IgD-negative memory B cell (primary cell): Measurements from ENCODE around the gene PARP6. TPM values are rescaled to one million over a fixed set of nuclear protein-coding genes. Genes with fewer than 3 reads are reported as not detected.

ENCODE experiments used
- H3K27ac Mint-ChIP-seq, 3 donors: one replicate each; pipeline ENCODE4 v1.8.0; 2020 to 2022; ENCODE audit warnings: mild to moderate bottlenecking in 3 of 3, mixed read lengths in 3 of 3, moderate library complexity in 1 of 3
- H3K27me3 Mint-ChIP-seq: one replicate; pipeline ENCODE4 v1.8.0; 2021; ENCODE audit warnings: mixed read lengths
- H3K36me3 Mint-ChIP-seq: one replicate; pipeline ENCODE4 v1.8.0; 2020; ENCODE audit warnings: mild to moderate bottlenecking, mixed read lengths
- H3K4me1 Mint-ChIP-seq, 3 donors: one replicate each; pipeline ENCODE4 v1.8.0; 2020 to 2022; ENCODE audit warnings: mixed read lengths in 3 of 3, mild to moderate bottlenecking in 1 of 3
- H3K4me3 Mint-ChIP-seq, 4 donors: one replicate each; pipeline ENCODE4 v1.8.0; 2020 to 2022; ENCODE audit warnings: mild to moderate bottlenecking in 4 of 4, mixed read lengths in 4 of 4, moderate library complexity in 3 of 4
- H3K9me3 Mint-ChIP-seq, 3 donors: one replicate each; pipeline ENCODE4 v1.8.0; 2020 to 2021; ENCODE audit warnings: mixed read lengths in 3 of 3, mild to moderate bottlenecking in 1 of 3
- polyA plus RNA-seq: library from polyadenylated mRNA; unstranded; fragments of 300-500 nt; fragmentation: Illumina TruSeq; gene quantifications from one replicate; pipeline ENCODE4 v1.2.3, GENCODE V29; 2021

PARP6 gene
- polyA plus RNA-seq, 1 donor from 2014 or later = 34.4 TPM

DNA sequence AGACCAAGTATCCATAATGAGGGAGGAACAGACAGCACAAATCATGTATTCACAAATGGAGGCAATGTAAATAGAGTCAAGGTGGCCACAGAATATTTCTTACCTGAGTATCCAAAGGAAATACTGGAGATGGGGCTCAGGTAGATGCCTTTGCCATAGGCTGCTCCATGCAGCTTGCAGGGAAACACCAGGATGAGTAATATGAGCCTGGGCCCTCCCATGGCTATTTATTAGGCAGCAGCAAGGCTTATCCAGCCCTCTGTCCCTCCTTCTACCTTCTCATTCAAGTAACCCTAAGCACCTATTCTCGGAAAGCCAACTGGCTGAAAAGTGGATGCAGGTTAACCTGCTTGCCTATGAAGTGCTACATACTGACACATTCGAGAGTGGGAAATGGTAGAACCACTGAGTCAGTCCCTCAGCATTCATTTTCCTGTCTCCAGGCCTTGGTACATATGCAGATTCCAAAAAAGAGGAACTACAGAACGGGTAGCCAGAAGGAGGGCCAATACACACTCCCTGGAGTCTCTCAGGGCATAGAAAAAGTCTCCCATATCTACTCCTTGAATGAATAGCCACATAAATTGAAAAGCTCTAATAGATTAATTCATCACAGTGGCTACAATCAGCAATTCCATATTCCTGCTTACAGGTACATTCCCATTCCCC is 23.1 kb downstream of the PARP6 start:
- Mint-ChIP-seq H3K4me3 (no peak overlapping the region), H3K27me3 (no peaks in the 10 kb centered on the region), H3K27ac (no peak overlapping the region), H3K36me3 (peaks cover 5% of the 10 kb centered on the region), H3K9me3 (no peaks in the 10 kb centered on the region), H3K4me1 (no peaks in the 10 kb centered on the region)

DNA sequence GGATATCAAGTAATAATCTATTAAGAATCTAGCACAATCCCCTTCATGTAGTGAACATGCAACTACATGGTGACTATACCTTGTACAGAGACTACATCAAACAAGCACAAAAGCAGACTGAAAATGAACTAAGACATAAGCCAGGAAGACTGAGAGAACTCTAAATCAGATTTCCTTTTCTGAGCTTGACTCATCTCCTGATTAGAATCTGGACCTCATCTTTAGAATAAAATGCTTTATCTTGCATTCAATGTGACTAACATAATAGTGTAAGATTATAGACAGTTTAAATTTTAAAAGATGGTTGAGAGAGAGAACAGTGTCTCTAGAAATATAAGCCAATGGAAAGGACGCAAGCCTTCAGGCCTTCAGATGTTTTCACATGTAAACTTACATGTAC is 23.8 kb downstream of the PARP6 start:
- H3K4me1 Mint-ChIP-seq = no peaks in the 10 kb centered on the region
- no peak overlapping the region for H3K27ac Mint-ChIP-seq
- H3K4me3 Mint-ChIP-seq = no peak overlapping the region
- no peaks in the 10 kb centered on the region for H3K9me3 Mint-ChIP-seq
- no peaks in the 10 kb centered on the region for H3K27me3 Mint-ChIP-seq
- peaks cover 9% of the 10 kb centered on the region for H3K36me3 Mint-ChIP-seq

- no peaks in the 10 kb centered on the region for H3K27me3 Mint-ChIP-seq
- H3K27ac Mint-ChIP-seq = no peak overlapping the region
- H3K4me1 Mint-ChIP-seq = no peaks in the 10 kb centered on the region
- no peak overlapping the region for H3K4me3 Mint-ChIP-seq
- H3K36me3 Mint-ChIP-seq = peaks cover 16% of the 10 kb centered on the region
- H3K9me3 Mint-ChIP-seq = no peaks in the 10 kb centered on the region
Observed at GRCh38 chr15:72242775-72243370, 29.5 kb downstream of the PARP6 start.

- Mint-ChIP-seq H3K27ac (no peak overlapping the region), H3K9me3 (no peaks in the 10 kb centered on the region), H3K27me3 (no peaks in the 10 kb centered on the region), H3K4me3 (no peak overlapping the region), H3K36me3 (peaks cover 13% of the 10 kb centered on the region), H3K4me1 (no peaks in the 10 kb centered on the region)
Observed at GRCh38 chr15:72239652-72240051, 32.7 kb downstream of the PARP6 start.

DNA sequence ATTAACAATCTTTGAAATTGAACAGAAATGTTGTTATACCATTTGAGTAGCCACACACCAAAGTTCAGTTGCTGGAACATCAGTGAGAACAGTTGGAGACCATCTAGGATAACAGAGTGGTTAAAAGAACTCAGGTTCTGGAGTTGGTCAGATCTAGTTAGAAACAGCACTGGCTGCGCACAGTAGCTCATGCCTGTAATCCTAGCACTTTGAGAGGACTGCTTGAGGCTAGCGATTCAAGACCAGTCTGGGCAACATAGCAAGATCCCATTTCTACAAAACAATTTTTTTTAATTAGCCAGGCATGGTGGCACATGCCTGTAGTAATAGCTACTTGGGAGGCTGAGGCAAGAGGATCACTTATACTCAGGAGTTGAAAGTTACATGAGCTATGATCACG is 33.8 kb downstream of the PARP6 start:
- Mint-ChIP-seq H3K36me3 (peaks cover 10% of the 10 kb centered on the region), H3K4me1 (no peaks in the 10 kb centered on the region), H3K27ac (no peak overlapping the region), H3K27me3 (no peaks in the 10 kb centered on the region), H3K9me3 (no peaks in the 10 kb centered on the region), H3K4me3 (no peak overlapping the region)

DNA sequence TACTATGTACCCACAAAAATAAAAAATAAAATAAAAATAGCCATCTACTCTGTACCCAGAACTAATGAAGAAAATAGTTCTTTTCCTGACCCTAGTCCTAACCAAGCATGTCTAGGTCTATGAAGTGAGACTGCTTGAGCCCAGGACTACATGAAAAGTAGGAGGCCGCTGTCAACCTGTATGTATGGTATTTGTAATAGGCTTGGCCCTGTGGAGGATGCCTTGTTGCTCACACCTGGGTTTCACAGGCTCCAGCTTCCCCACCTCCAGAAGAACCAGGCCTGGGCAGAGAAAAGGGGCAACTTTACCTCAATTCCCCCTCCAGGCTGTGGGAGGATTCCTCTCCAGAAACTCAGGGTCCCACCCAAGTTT is 34.5 kb downstream of the PARP6 start:
- H3K4me1 Mint-ChIP-seq = no peaks in the 10 kb centered on the region
- no peaks in the 10 kb centered on the region for H3K9me3 Mint-ChIP-seq
- H3K27ac Mint-ChIP-seq = no peak overlapping the region
- H3K36me3 Mint-ChIP-seq = peaks cover 7% of the 10 kb centered on the region
- H3K4me3 Mint-ChIP-seq = no peak overlapping the region
- no peaks in the 10 kb centered on the region for H3K27me3 Mint-ChIP-seq

DNA sequence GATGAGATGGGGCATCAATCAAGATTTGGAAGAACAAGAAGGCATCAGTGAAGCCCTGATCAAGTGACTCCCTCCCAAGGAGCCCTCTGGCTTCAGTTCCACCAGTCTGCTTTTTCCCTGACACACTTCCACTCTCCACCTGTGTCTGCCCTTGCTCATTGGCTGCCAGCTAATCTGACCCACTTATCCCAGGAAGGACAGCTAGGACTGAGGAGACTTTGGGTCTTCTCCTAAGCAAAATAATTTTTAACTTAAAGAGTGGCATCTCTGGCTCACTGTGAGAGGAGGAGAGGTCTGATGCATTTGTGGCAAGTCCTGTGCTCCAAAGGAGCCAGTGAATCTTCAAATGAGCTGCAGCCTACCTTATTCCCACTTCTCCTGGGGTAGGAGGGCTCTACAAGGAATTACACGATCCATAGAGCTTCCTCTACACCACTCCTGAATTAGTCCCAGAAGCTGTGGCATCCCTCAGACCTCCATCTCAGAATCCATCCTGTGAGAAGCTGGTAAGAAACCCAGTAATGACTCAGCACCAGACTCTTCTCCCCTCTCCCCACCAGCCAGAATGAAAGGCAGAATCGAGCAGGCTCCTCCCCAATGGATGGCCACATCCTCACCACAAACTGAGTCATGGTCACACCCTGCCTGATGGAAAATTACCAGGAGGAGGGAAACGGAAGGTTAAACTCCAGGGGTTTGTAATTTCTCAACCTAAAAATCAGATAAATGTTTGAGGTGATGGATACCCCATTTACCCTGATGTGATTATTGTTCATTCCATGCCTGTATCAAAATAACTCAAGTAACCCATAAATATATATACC is 35.1 kb downstream of the PARP6 start:
- no peaks in the 10 kb centered on the region for H3K27me3 Mint-ChIP-seq
- peaks cover under 1 to 2% (median under 1%) of the 10 kb centered on the region in 3 donors for H3K4me1 Mint-ChIP-seq
- peak overlapping the region in 1 of 3 donors; percentile 75 for H3K27ac Mint-ChIP-seq
- no peak overlapping the region for H3K4me3 Mint-ChIP-seq
- H3K36me3 Mint-ChIP-seq = peaks cover 7% of the 10 kb centered on the region
- H3K9me3 Mint-ChIP-seq = no peaks in the 10 kb centered on the region

GRCh38 chr15:72236381-72237003 is 35.9 kb downstream of the PARP6 start:
- Mint-ChIP-seq H3K27me3 (no peaks in the 10 kb centered on the region), H3K4me3 (no peak overlapping the region), H3K9me3 (no peaks in the 10 kb centered on the region), H3K27ac (peak overlapping the region in 1 of 3 donors; percentile 75), H3K4me1 (peaks cover 6 to 10% (median 8%) of the 10 kb centered on the region in 3 donors), H3K36me3 (peaks cover 7% of the 10 kb centered on the region)

- Mint-ChIP-seq H3K36me3 (no peaks in the 10 kb centered on the region), H3K9me3 (no peaks in the 10 kb centered on the region), H3K27me3 (no peaks in the 10 kb centered on the region), H3K4me3 (peak overlapping the region in 1 of 4 donors; percentile 53), H3K27ac (peak overlapping the region in 1 of 3 donors; percentile 58), H3K4me1 (peaks cover 6 to 10% (median 8%) of the 10 kb centered on the region in 3 donors)
Observed at GRCh38 chr15:72235298-72235697, 37.1 kb downstream of the PARP6 start.

DNA sequence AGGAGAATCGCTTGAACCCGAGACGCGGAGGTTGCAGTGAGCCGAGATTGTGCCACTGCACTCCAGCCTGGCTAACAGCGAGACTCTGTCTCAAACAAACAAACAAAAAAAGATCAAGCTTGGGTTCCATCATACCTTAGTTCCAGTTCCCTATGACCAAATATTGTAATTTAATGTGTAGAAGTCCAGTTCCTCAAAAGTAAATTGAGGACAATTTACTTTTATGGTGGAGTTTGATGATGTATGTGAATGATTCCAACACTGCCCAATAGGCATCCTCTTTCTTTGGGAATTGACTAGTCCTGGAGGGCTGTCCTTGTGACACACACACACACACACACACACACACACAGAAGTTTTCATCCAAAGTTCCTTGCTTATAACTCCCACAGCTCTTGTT is 38.6 kb downstream of the PARP6 start:
- no peaks in the 10 kb centered on the region for H3K9me3 Mint-ChIP-seq
- H3K27ac Mint-ChIP-seq = peak overlapping the region in 1 of 3 donors; percentile 19
- H3K27me3 Mint-ChIP-seq = no peaks in the 10 kb centered on the region
- H3K4me3 Mint-ChIP-seq = peak overlapping the region in 1 of 4 donors; percentile 30
- H3K36me3 Mint-ChIP-seq = no peaks in the 10 kb centered on the region
- H3K4me1 Mint-ChIP-seq = peaks cover 12 to 15% (median 13%) of the 10 kb centered on the region in 3 donors

- H3K27me3 Mint-ChIP-seq = no peaks in the 10 kb centered on the region
- H3K27ac Mint-ChIP-seq = peak overlapping the region; percentile 96 to 98 (median 98)
- no peaks in the 10 kb centered on the region for H3K36me3 Mint-ChIP-seq
- H3K4me3 Mint-ChIP-seq = peak overlapping the region; percentile 95 to 100 (median 97)
- H3K9me3 Mint-ChIP-seq = no peaks in the 10 kb centered on the region
- H3K4me1 Mint-ChIP-seq = peaks cover 23 to 28% (median 24%) of the 10 kb centered on the region in 3 donors
Observed at GRCh38 chr15:72231833-72232478, 40.4 kb downstream of the PARP6 start.

DNA sequence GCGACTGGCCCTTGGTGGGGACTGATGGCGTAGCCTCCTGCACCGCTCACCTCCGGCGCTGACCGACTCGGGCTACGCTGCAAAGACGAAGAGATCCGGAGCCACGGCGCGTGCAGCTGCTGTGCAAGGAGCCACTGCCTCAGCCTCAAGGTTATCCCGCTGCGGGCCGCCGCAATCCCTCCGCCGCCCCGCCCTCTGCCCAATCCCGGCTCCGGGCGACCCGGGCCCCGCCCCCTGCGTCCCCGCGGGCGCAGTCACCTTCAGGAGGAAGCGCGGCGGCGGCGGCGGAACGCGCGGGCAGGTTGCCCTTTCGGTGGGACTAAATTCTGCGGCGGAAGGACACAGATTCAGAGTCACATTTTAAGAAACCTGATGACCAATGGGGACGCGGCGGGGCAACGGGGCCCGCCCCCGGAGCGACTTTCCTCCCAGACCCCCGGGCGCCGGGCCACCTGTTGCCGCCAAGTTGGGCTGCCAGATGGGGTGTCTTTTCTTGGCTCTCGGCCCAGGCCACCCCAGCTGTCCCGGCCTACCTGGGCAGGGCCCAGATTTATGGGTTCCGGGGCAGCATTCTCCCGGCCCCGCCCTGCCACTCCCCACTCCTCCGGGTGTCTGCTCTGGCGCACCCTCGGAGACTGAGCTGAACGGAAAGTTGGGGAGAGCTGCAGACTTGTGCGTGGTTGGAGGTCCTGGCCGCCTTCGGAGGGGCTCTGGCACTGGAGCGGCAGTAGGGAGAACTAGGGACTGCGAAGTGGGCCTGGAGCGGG is 41.1 kb downstream of the PARP6 start, which contains the start of gene PKM:
Gene PKM (minus strand): TSS at position 125 of the 767 bp plus-strand sequence. CDS start 12,093 bp downstream, outside the sequence.
- Mint-ChIP-seq H3K27ac (peak within 1 kb of the TSS; percentile 96 to 98 (median 98)), H3K27me3 (no peaks in the 10 kb centered on the region), H3K4me3 (peak within 1 kb of the TSS; percentile 95 to 100 (median 98)), H3K36me3 (no peaks in the 10 kb centered on the region), H3K4me1 (peaks cover 29 to 33% (median 29%) of the 10 kb centered on the region in 3 donors), H3K9me3 (no peaks in the 10 kb centered on the region)

GRCh38 chr15:72230197-72231065 is 41.9 kb downstream of the PARP6 start:
- Mint-ChIP-seq H3K36me3 (no peaks in the 10 kb centered on the region), H3K9me3 (no peaks in the 10 kb centered on the region), H3K27ac (peak overlapping the region; percentile 96 to 98 (median 98)), H3K4me1 (peaks cover 35 to 39% (median 36%) of the 10 kb centered on the region in 3 donors), H3K4me3 (peak overlapping the region; percentile 95 to 100 (median 98)), H3K27me3 (no peaks in the 10 kb centered on the region)
